Activated CD8-positive, alpha-beta memory T cell treated with anti-CD3 and anti-CD28 coated beads, Interleukin-2, amount 50 U/mL, for 24 hours (primary cell): ENCODE results near the gene PPP1R36.
"Not testable (repeated sequence)": the region's sequence is repeated elsewhere in the genome, so short reads cannot be mapped to it uniquely, and the experiment has no call there.

Experiments used
- DNase-seq: peaks from one replicate; pipeline ENCODE4 v3.0.0-alpha.2; 2020; ENCODE audit errors: extremely low read depth

The PPP1R36 gene

GRCh38 chr14:64612971-64613666 lies 63.4 kb downstream of the PPP1R36 start:
- DNase-seq, result no peak

- DNase-seq, result no peak
Observed at GRCh38 chr14:64614166-64614565, 64.4 kb downstream of the PPP1R36 start.

DNA sequence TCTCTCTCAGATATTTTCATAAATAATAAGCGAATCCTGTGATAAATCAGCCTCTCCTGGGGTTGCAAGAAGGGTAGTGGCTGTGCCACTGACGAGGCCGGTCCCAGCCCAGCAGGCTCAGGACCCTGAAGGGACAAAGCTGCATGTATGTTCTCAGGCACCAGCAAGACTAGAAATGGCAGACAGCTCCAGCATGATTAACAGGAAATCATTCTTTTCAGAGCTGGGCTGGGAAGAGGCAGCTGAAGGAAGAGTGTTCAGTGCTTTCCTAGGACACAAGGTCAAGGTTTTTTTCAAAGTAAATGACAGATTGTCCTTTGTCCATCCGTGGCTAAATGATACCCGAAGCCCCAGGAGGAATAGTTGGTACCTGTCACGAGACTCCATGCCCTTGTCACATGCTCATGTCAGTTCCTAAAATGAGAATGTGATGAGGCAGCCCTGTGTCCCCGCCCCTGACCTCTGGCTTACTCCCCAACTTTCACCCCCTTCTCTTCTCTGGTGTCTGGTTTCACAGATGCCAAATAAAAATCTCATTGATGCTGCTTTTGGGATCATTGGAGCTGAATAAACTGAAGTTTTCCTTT lies 65.1 kb downstream of the PPP1R36 start:
- no peak for DNase-seq

DNA sequence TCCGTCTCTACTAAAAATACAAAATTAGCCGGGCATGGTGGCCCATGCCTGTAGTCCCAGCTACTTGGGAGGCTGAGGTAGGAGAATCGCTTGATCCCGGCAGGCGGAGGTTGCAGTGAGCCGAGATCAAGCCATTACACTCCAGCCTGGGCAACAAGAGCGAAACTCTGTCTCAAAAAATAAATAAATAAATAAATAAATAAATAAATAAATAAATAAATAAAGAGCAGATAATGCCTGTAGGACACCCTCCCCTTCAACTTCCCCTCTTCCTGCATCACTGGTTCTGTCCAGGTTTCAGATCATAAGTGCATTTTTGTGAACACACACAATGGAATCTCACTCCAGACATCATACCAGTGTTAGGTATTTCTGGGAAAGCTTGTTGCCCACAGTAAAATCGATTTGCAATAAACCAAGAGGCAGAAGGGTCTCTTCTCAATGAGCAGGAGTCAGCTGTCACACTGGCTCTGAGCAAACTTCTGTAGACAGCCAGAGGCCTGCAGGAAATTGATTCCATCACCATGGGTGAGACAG lies 68.2 kb downstream of the PPP1R36 start:
- not testable (repeated sequence) for DNase-seq

DNA sequence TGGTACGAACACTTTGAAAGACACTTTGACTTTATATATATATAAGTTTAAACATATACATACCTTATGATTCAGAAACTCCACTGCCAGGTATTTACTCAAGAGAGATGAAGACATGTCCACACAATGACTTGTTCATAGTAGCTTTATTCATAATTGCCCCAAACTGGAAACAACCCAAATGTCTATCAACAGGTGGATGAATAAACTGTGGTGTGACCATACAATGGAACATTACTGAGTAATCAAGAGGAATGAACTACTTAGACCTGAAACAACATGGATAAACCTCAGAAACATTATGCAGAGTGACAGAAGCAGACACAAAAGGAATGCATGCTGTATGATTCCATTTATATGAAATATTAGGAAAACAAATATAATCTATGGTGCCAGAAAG lies 71.1 kb downstream of the PPP1R36 start:
- DNase-seq, result no peak

- DNase-seq, result no peak
Observed at GRCh38 chr14:64623554-64624165, 73.9 kb downstream of the PPP1R36 start.

- no peak for DNase-seq
Observed at GRCh38 chr14:64625386-64626232, 75.8 kb downstream of the PPP1R36 start.

- no peak for DNase-seq
Observed at GRCh38 chr14:64628940-64629408, 79.2 kb downstream of the PPP1R36 start.

- DNase-seq, result no peak
Observed at GRCh38 chr14:64630778-64631177, 81.0 kb downstream of the PPP1R36 start.

GRCh38 chr14:64631222-64631621 lies 81.5 kb downstream of the PPP1R36 start:
- not testable (repeated sequence) for DNase-seq

DNA sequence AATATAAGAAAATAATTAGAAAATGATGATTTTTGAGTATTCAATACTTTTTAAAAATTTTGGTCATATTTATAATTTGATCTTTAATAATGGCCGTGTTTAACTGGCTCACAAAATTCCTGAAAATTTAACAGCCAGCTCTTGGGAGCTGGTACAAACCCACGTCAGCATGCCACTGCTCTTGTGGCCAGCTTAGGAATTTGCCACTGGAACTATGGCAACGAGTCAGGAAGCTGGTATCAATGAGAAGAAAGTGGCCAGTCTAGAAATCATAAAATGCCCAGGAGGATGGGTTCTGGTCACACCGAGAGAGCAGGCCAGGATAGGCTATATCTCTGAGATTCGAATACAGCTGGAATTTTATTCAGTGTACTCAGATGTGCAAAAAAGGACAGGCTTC lies 82.3 kb downstream of the PPP1R36 start:
- no peak for DNase-seq

DNA sequence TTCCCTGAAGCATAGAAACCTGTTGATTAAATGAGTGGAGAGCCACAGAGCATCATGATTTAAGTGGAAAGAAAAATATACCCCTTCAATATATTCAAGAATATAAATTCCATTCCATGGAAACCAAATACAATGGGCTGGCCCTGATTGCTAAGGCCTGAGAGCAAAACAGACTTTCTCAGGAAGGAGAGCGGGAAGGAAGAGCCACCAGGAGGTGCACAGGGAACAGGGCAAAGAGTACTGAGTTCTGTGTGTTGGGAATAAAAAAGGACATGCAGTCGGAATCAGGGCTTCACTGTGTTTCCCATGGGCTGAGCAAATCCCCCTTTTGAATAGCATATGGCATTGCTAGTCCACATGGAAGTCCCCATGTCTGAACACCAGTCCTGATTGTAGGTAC lies 84.8 kb downstream of the PPP1R36 start:
- DNase-seq, result no peak

DNA sequence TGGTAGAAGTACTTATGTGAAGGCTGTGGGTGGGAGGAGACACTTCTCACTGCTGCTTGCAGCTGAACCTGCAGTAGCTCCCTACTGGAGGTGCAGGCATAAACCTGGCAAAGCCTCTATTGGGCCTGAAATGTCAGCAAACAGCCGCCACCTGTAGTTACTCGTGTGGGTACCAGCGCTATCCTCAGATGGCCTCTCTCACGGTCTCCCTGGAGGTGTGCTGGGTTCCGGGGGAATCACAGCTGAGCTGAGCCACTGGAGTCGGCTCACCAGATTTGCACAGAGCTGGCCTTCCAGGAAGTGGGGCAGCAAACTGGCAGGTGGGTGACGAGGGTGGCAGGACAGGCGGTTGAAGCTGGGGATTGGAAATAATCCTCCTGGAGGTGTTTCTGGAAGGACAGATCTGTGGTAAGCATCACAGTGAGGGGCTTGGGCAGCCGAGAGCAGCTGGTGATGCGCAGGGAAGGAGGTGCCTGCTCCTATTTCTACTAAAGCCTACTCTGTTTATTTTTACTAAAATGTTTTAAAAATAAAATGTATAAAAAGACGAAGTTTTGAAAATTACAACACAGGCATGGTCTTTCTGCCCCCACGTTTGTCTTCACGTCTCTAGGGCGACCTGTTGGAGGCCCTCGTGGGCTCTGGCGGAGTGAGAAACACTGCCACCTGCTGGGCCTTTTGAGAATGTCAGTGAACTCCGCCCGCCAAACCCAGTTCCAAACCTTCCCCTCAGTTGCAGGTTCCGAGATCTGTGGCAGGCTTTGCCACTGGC lies 86.6 kb downstream of the PPP1R36 start:
- DNase-seq, result peak; percentile 31

- no peak for DNase-seq
Observed at GRCh38 chr14:64636980-64637429, 87.2 kb downstream of the PPP1R36 start.

DNA sequence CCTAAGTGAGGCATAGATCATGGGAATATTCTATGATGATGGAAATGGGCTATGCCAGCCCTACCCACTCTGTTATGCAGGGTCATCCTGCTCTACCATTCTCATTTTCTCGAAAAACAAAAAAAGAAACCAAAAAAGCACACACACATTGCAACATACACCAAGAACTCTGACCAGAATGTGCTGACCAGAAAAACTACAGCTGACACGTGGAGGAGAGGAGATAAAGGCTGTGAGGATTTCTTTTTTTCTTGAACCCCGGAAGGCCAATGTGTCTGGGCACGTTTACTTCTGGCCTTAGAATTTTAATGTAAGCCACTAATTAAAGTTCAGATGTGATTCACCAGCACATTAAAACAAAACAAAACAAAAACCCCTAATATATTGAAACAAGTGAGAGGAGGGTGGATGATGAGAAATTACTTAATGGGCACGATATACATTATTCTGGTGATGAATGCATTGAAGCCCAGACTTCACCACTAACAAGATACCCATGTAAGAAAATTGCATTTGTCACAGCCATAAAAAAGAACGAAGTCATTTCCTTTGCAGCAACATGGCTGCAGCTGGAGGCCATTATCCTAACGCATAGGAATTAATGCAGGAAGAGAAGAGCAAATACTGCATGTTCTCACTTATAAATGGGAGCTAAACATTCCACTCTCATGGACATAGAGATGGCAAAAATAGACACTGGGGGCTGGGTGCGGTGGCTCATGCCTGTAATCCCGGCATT lies 88.1 kb downstream of the PPP1R36 start:
- no peak for DNase-seq

- DNase-seq, result no peak
Observed at GRCh38 chr14:64638625-64639024, 88.9 kb downstream of the PPP1R36 start.
